ENCODE data around the gene SMCO4. TPM values are rescaled to one million over a fixed set of nuclear protein-coding genes. Genes with fewer than 3 reads are reported as not detected.

Gene SMCO4
- total RNA-seq, 2 experiments from 2014 or later, result 36.1 to 44.1 TPM

DNA sequence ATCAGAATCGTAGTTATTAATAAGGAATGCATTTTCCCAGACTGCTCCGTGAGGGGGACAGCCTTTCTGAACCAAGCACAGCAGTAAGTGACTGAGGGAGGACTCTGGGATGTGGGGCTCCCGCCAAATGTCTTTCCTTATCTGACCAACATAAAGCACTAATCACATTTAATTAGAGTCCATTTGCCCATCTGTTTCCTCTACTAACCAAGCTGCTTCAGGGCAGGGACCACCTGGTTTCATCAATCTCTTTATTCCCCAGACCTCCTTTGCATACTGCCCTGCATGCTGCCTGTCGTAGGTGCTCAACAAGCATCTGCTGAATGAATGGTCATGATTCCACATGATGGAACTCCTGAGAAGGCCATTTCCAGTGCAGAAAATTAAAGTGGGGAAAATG lies 29.4 kb downstream of the SMCO4 start:
- BruUV-seq (replicated peaks), result no TSS peak
- Histone ChIP-seq H3K79me2 (ENCODE audit: insufficient read depth, low read depth, low read length) (peaks cover 8% of the 10 kb centered on the region; the same call in 1 of the 2 replicates), H3K9me3 (ENCODE audit: low read length) (no peaks in the 10 kb centered on the region), H3K36me3 (ENCODE audit: insufficient read depth, low read length) (no peaks in the 10 kb centered on the region), H3K27ac (ENCODE audit: low read depth, low read length, poor library complexity, severe bottlenecking) (no peak overlapping the region), H3K4me1 (ENCODE audit: insufficient read depth, low read length, poor library complexity, severe bottlenecking) (peaks cover 49% of the 10 kb centered on the region), H3K4me3 (ENCODE audit: low read depth, low read length, poor library complexity, severe bottlenecking) (no peak overlapping the region), H3K9me2 (ENCODE audit: insufficient read depth, low read length) (no peaks in the 10 kb centered on the region), H3K4me2 (ENCODE audit: low read length) (peak overlapping the region; percentile 51), H2AFZ (ENCODE audit: low read length) (no peak overlapping the region), H4K20me1 (ENCODE audit: insufficient read depth, low read length) (no peaks in the 10 kb centered on the region)
- POLR2A ChIA-PET, result no interaction called here
- CTCF ChIA-PET (ENCODE audit: unreplicated experiment), result no interaction called here
- intact Hi-C loops (cut with micrococcal nuclease; ENCODE audit: unreplicated experiment), result no loop called here
- TF ChIP-seq, protein P1, sequence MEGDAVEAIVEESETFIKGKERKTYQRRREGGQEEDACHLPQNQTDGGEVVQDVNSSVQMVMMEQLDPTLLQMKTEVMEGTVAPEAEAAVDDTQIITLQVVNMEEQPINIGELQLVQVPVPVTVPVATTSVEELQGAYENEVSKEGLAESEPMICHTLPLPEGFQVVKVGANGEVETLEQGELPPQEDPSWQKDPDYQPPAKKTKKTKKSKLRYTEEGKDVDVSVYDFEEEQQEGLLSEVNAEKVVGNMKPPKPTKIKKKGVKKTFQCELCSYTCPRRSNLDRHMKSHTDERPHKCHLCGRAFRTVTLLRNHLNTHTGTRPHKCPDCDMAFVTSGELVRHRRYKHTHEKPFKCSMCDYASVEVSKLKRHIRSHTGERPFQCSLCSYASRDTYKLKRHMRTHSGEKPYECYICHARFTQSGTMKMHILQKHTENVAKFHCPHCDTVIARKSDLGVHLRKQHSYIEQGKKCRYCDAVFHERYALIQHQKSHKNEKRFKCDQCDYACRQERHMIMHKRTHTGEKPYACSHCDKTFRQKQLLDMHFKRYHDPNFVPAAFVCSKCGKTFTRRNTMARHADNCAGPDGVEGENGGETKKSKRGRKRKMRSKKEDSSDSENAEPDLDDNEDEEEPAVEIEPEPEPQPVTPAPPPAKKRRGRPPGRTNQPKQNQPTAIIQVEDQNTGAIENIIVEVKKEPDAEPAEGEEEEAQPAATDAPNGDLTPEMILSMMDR (conservative IDR thresholded peaks at IDR 0.05; ENCODE audit: low read length), result no peak
- TF ChIP-seq EZH2phosphoT487 (IDR thresholded peaks at IDR 0.05; ENCODE audit: borderline replicate concordance, low read depth, low read length), result no peak
- DNase-seq (ENCODE audit: low spot score), result no peak

GRCh38 chr11:93512949-93513667 lies 30.1 kb downstream of the SMCO4 start:
- Histone ChIP-seq H3K9me2 (ENCODE audit: insufficient read depth, low read length) (no peaks in the 10 kb centered on the region), H3K79me2 (ENCODE audit: insufficient read depth, low read depth, low read length) (peaks cover 1% of the 10 kb centered on the region; the same call in 1 of the 2 replicates), H3K36me3 (ENCODE audit: insufficient read depth, low read length) (no peaks in the 10 kb centered on the region), H3K4me2 (ENCODE audit: low read length) (peak overlapping the region; percentile 51), H3K4me1 (ENCODE audit: insufficient read depth, low read length, poor library complexity, severe bottlenecking) (peaks cover 42% of the 10 kb centered on the region), H3K27ac (ENCODE audit: low read depth, low read length, poor library complexity, severe bottlenecking) (no peak overlapping the region), H4K20me1 (ENCODE audit: insufficient read depth, low read length) (no peaks in the 10 kb centered on the region), H2AFZ (ENCODE audit: low read length) (no peak overlapping the region), H3K9me3 (ENCODE audit: low read length) (no peaks in the 10 kb centered on the region), H3K4me3 (ENCODE audit: low read depth, low read length, poor library complexity, severe bottlenecking) (no peak overlapping the region)
- no peak for TF ChIP-seq EZH2phosphoT487 (IDR thresholded peaks at IDR 0.05; ENCODE audit: borderline replicate concordance, low read depth, low read length)
- TF ChIP-seq, protein P1 (conservative IDR thresholded peaks at IDR 0.05; ENCODE audit: low read length), result no peak
- ChIA-PET CTCF (ENCODE audit: unreplicated experiment) (no interaction called here), POLR2A (no interaction called here)
- BruUV-seq (replicated peaks), result no TSS peak
- intact Hi-C loops (cut with micrococcal nuclease; ENCODE audit: unreplicated experiment), result no loop called here
- peak; percentile 62 for DNase-seq (ENCODE audit: low spot score)

- Histone ChIP-seq H3K27ac (ENCODE audit: low read depth, low read length, poor library complexity, severe bottlenecking) (no peak overlapping the region), H4K20me1 (ENCODE audit: insufficient read depth, low read length) (no peaks in the 10 kb centered on the region), H3K79me2 (ENCODE audit: insufficient read depth, low read depth, low read length) (no peaks in the 10 kb centered on the region), H2AFZ (ENCODE audit: low read length) (no peak overlapping the region), H3K4me3 (ENCODE audit: low read depth, low read length, poor library complexity, severe bottlenecking) (no peak overlapping the region), H3K9me2 (ENCODE audit: insufficient read depth, low read length) (no peaks in the 10 kb centered on the region), H3K4me2 (ENCODE audit: low read length) (no peak overlapping the region), H3K9me3 (ENCODE audit: low read length) (no peaks in the 10 kb centered on the region), H3K36me3 (ENCODE audit: insufficient read depth, low read length) (no peaks in the 10 kb centered on the region), H3K4me1 (ENCODE audit: insufficient read depth, low read length, poor library complexity, severe bottlenecking) (peaks cover 32% of the 10 kb centered on the region)
- BruUV-seq (replicated peaks), result no TSS peak
- no peak for DNase-seq (ENCODE audit: low spot score)
- POLR2A ChIA-PET, result interaction anchor here (0.7 to 1.1 kb wide), 3 partner anchors 13 to 100 kb away, joined by 3 to 4 read pairs (median 3); no protein-coding TSS in a partner anchor
- TF ChIP-seq, protein P1 (conservative IDR thresholded peaks at IDR 0.05; ENCODE audit: low read length), result no peak
- TF ChIP-seq EZH2phosphoT487 (IDR thresholded peaks at IDR 0.05; ENCODE audit: borderline replicate concordance, low read depth, low read length), result no peak
- CTCF ChIA-PET (ENCODE audit: unreplicated experiment), result no interaction called here
- intact Hi-C loops (cut with micrococcal nuclease; ENCODE audit: unreplicated experiment), result no loop called here
Observed at GRCh38 chr11:93512073-93512475, 31.1 kb downstream of the SMCO4 start.
